ENCODE results near the gene TMEM121B. TPM values are rescaled to one million over a fixed set of nuclear protein-coding genes. Genes with fewer than 3 reads are reported as not detected.

Gene TMEM121B
- total and polyA plus RNA-seq, 4 experiments from 2014 or later = 0.12 TPM; not detected in 3

DNA sequence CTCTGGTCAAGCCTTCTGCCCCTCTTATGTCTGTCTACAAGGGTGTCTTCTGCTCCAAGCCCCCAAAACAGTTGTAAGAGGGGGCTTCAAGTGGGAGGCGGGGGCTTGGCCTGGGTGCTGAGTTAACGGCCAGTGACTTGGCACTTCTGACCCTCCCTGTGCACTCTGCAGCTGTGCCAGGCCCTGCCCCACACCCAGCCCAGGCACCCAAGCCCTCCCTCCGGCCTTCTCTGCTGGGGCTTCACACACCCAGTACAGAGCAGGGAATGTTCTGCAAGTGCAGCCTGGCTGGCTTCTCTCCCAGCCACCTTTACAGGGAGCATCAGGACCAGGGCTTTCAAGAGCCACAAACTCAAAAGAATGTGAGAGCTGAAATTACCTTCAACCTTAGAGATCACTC is 3.8 kb downstream of the TMEM121B start:
- no peak overlapping the region for H3K4me3 ChIP-seq (ENCODE audit: low read length in 2 of 2)
- POLR2A ChIA-PET (ENCODE audit: partially characterized antibody) = interaction anchor here (1.0 to 5.6 kb wide), 4 partner anchors 11 to 54 kb away, joined by 3 to 68 read pairs (median 10); partner anchors contain the start of gene IL17RA
- peaks cover 10% of the 10 kb centered on the region for H3K27me3 ChIP-seq (ENCODE audit: insufficient read depth, low read length)
- intact Hi-C loops (cut with micrococcal nuclease) = loop anchor here (1.0 kb wide), 1 partner anchor 100 kb away; no protein-coding TSS in a partner anchor
- peaks cover 65% of the 10 kb centered on the region for H3K4me1 ChIP-seq (ENCODE audit: insufficient read depth, low read length)
- no peaks in the 10 kb centered on the region for H3K9me3 Mint-ChIP-seq
- DNase-seq = no peak
- H3K36me3 Mint-ChIP-seq = no peaks in the 10 kb centered on the region
- H3K9me3 ChIP-seq (ENCODE audit: control insufficient read depth in 1 of 2, low read length in 2 of 2) = no peaks in the 10 kb centered on the region
- peaks cover 4 to 8% of the 10 kb centered on the region in 2 donors for H3K27me3 Mint-ChIP-seq
- peak overlapping the region; percentile 63 to 95 (median 81) for H3K27ac Mint-ChIP-seq
- no peaks in the 10 kb centered on the region for H3K36me3 ChIP-seq (ENCODE audit: insufficient read depth, low read length)
- CTCF ChIA-PET (ENCODE audit: partially characterized antibody) = interaction anchor here (0.5 to 3.4 kb wide), 3 partner anchors 29 to 91 kb away, joined by 3 to 15 read pairs (median 4); no protein-coding TSS in a partner anchor
- H3K4me3 Mint-ChIP-seq = peak overlapping the region; percentile 66 to 86 (median 78)
- H3K4me1 Mint-ChIP-seq = peaks cover 50 to 72% (median 60%) of the 10 kb centered on the region in 4 donors
- H3K27ac ChIP-seq (ENCODE audit: low read depth, low read length) = no peak overlapping the region

DNA sequence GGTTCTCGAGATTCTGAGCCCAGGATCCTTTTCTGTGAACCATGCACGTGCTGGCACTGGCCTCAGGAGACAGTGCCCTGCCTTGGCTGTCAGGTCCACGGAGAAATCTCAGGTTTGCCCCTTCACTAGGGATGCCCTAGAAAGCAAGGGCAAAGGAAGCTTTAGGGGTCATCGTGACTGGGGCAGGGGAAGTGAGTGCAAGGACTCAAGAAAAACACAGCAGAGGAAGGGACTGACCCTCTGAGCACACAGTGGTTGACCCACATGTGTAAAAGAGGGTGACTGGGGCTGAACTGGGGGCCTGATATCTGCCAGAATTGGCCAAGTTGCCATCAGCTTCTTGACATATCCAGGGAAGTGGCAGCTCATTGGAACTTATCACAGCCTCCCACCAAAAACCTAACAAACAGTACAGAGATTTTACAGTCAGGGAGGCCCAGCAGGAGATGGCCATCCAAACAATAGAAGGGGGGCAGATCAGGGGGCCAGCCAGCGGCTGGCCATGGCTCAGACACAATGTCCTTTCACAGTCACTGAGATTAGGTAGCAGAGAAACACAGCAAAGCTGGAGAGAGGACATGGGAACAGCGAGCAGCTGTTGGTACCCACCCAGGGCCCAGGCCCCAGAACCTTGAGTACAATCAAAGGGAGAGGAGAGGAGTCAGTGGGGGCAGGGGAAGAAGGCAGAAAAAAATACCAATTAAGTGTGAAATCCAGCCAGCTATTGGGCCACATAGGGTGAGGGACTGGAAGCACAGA is 4.4 kb downstream of the TMEM121B start:
- POLR2A ChIA-PET (ENCODE audit: partially characterized antibody) = interaction anchor here (0.7 to 5.6 kb wide), 5 partner anchors 10 to 30 kb away, joined by 3 to 68 read pairs (median 5); partner anchors contain the start of gene IL17RA
- CTCF ChIA-PET (ENCODE audit: partially characterized antibody) = interaction anchor here (0.5 to 3.4 kb wide), 7 partner anchors 9 to 91 kb away, joined by 3 to 15 read pairs (median 4); no protein-coding TSS in a partner anchor
- H3K27ac Mint-ChIP-seq = peak overlapping the region; percentile 65 to 95 (median 86)
- H3K4me3 ChIP-seq (ENCODE audit: low read length in 2 of 2) = peak overlapping the region; percentile 5 to 9
- peaks cover 4% of the 10 kb centered on the region for H3K27me3 ChIP-seq (ENCODE audit: insufficient read depth, low read length)
- peaks cover 0 to 4% of the 10 kb centered on the region in 2 donors for H3K27me3 Mint-ChIP-seq
- H3K4me3 Mint-ChIP-seq = peak overlapping the region in 7 of 8 donors; percentile 55 to 88 (median 79)
- peaks cover 61% of the 10 kb centered on the region for H3K4me1 ChIP-seq (ENCODE audit: insufficient read depth, low read length)
- peaks cover 51 to 68% (median 58%) of the 10 kb centered on the region in 4 donors for H3K4me1 Mint-ChIP-seq
- H3K9me3 ChIP-seq (ENCODE audit: control insufficient read depth in 1 of 2, low read length in 2 of 2) = no peaks in the 10 kb centered on the region
- DNase-seq = no peak
- intact Hi-C loops (cut with micrococcal nuclease) = loop anchor here (1.0 kb wide), 1 partner anchor 101 kb away; no protein-coding TSS in a partner anchor
- no peaks in the 10 kb centered on the region for H3K36me3 Mint-ChIP-seq
- no peaks in the 10 kb centered on the region for H3K36me3 ChIP-seq (ENCODE audit: insufficient read depth, low read length)
- no peaks in the 10 kb centered on the region for H3K9me3 Mint-ChIP-seq
- peak overlapping the region; percentile 36 for H3K27ac ChIP-seq (ENCODE audit: low read depth, low read length)

DNA sequence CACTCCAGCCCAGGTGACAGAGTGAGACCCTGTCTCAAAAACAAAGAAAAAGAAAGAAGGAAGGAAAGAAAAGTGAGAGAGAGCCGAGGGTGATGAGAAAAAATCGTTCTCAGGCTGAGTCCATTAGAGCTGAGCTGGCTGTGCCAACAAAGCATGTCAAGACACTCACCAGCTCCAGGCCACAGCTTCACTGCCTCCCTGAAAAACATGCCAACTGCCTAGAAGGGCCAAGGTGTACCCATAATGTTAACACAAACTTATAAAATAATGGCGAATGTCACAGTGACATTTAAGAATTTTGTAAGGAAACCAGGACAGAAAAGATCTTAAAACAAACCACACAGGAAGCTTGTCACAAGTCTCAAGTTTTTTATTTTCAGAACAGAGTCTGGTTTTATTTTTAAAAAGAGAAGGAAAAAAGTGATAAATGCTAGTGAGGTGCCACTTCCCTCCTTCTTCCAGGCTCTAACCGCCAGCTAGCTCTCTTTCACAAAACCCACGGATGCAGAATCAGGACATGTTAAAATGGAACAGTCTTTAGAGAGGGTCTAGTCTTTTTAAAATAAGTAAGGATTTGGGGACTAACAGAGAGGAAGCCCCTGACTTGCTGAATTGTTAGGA is 5.1 kb downstream of the TMEM121B start:
- peak overlapping the region; percentile 36 for H3K27ac ChIP-seq (ENCODE audit: low read depth, low read length)

DNA sequence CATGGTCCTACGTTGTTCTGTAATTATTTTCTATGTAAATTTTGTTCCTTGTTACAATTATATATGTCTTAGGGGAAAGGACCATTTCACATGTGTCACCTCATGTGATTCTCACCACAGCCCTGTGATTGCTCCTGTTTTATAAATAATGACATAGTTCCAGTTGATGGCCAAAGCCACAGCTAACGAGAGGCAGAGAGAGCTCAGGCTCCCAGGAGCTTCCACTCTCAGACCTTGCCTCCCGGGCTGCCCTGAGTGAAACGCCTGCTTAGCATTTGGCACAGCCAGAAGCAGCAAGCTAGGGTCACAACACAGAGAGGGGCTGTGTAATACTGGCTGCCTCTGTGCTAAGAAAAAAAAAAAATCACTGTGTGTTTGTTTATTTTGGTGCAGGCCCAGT is 5.9 kb downstream of the TMEM121B start:
- Mint-ChIP-seq H3K9me3 (no peaks in the 10 kb centered on the region), H3K27me3 (peaks cover 0 to 4% of the 10 kb centered on the region in 2 donors), H3K27ac (peak overlapping the region in 6 of 7 donors; percentile 43 to 95 (median 87)), H3K4me1 (peaks cover 53 to 72% (median 62%) of the 10 kb centered on the region in 4 donors), H3K36me3 (peaks cover 4 to 11% of the 10 kb centered on the region in 2 donors), H3K4me3 (peak overlapping the region in 2 of 8 donors; percentile 29 to 88)
- Histone ChIP-seq H3K9me3 (ENCODE audit: control insufficient read depth in 1 of 2, low read length in 2 of 2) (no peaks in the 10 kb centered on the region), H3K27me3 (ENCODE audit: insufficient read depth, low read length) (no peaks in the 10 kb centered on the region), H3K36me3 (ENCODE audit: insufficient read depth, low read length) (no peaks in the 10 kb centered on the region), H3K27ac (ENCODE audit: low read depth, low read length) (no peak overlapping the region), H3K4me3 (ENCODE audit: low read length in 2 of 2) (no peak overlapping the region), H3K4me1 (ENCODE audit: insufficient read depth, low read length) (peaks cover 56% of the 10 kb centered on the region)
- ChIA-PET CTCF (ENCODE audit: partially characterized antibody) (interaction anchor here (1.1 to 3.4 kb wide), 3 partner anchors 27 to 56 kb away, joined by 3 to 15 read pairs (median 4); no protein-coding TSS in a partner anchor), POLR2A (ENCODE audit: partially characterized antibody) (interaction anchor here (0.6 to 5.6 kb wide), 3 partner anchors 17 to 205 kb away, joined by 3 to 68 read pairs (median 3); partner anchors contain the start of gene IL17RA)
- no peak for DNase-seq
- intact Hi-C loops (cut with micrococcal nuclease) = loop anchor here (2.0 kb wide), 1 partner anchor 16 kb away; no protein-coding TSS in a partner anchor

More for the DNA sequence above, 5.1 kb downstream of the TMEM121B start:
- DNase-seq = no peak
- H3K4me3 Mint-ChIP-seq = peak overlapping the region; percentile 29 to 88 (median 76)
- H3K27ac Mint-ChIP-seq = peak overlapping the region; percentile 65 to 95 (median 86)
- H3K27me3 Mint-ChIP-seq = peaks cover 0 to 4% of the 10 kb centered on the region in 2 donors
- peaks cover 53 to 69% (median 60%) of the 10 kb centered on the region in 4 donors for H3K4me1 Mint-ChIP-seq
- no peaks in the 10 kb centered on the region for H3K9me3 Mint-ChIP-seq
- ChIA-PET CTCF (ENCODE audit: partially characterized antibody) (interaction anchor here (1.0 to 3.4 kb wide), 7 partner anchors 8 to 55 kb away, joined by 3 to 15 read pairs (median 4); no protein-coding TSS in a partner anchor), POLR2A (ENCODE audit: partially characterized antibody) (interaction anchor here (0.7 to 5.6 kb wide), 4 partner anchors 9 to 29 kb away, joined by 3 to 68 read pairs (median 11); partner anchors contain the start of gene IL17RA)
- Histone ChIP-seq H3K27me3 (ENCODE audit: insufficient read depth, low read length) (no peaks in the 10 kb centered on the region), H3K9me3 (ENCODE audit: control insufficient read depth in 1 of 2, low read length in 2 of 2) (no peaks in the 10 kb centered on the region), H3K36me3 (ENCODE audit: insufficient read depth, low read length) (no peaks in the 10 kb centered on the region), H3K4me3 (ENCODE audit: low read length in 2 of 2) (peak overlapping the region; percentile 5 to 9), H3K4me1 (ENCODE audit: insufficient read depth, low read length) (peaks cover 56% of the 10 kb centered on the region)
- H3K36me3 Mint-ChIP-seq = peaks cover 2 to 5% of the 10 kb centered on the region in 2 donors
- intact Hi-C loops (cut with micrococcal nuclease) = loop anchor here (2.0 kb wide), 1 partner anchor 17 kb away; no protein-coding TSS in a partner anchor

DNA sequence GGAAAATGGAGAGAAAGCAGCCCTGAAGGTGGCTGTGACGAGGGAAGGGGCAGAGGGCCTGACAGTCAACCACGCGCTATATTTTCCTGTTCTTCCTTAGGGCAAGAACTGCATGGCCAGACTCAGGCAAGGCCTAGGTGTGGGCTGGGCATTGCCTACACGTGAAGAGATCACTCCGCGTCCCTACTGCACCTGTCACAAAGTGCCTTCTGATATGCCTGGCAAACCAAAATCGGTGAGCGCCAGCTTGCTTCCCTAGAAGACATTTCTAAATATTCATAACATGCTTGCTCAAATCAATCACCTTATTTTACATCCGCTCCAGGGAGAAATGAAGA is 6.3 kb downstream of the TMEM121B start:
- Histone ChIP-seq H3K4me1 (ENCODE audit: insufficient read depth, low read length) (peaks cover 55% of the 10 kb centered on the region), H3K36me3 (ENCODE audit: insufficient read depth, low read length) (peaks cover 3% of the 10 kb centered on the region), H3K4me3 (ENCODE audit: low read length in 2 of 2) (no peak overlapping the region), H3K27me3 (ENCODE audit: insufficient read depth, low read length) (no peaks in the 10 kb centered on the region), H3K9me3 (ENCODE audit: control insufficient read depth in 1 of 2, low read length in 2 of 2) (no peaks in the 10 kb centered on the region), H3K27ac (ENCODE audit: low read depth, low read length) (no peak overlapping the region)
- peaks cover 0 to 4% of the 10 kb centered on the region in 2 donors for H3K27me3 Mint-ChIP-seq
- intact Hi-C loops (cut with micrococcal nuclease) = loop anchor here (2.0 kb wide), 1 partner anchor 16 kb away; no protein-coding TSS in a partner anchor
- H3K4me1 Mint-ChIP-seq = peaks cover 53 to 72% (median 63%) of the 10 kb centered on the region in 4 donors
- peak overlapping the region in 1 of 8 donors; percentile 18 for H3K4me3 Mint-ChIP-seq
- peak overlapping the region in 4 of 7 donors; percentile 52 to 95 (median 74) for H3K27ac Mint-ChIP-seq
- POLR2A ChIA-PET (ENCODE audit: partially characterized antibody) = interaction anchor here (0.6 to 5.6 kb wide), 4 partner anchors 16 to 206 kb away, joined by 3 to 68 read pairs (median 5); partner anchors contain the start of gene IL17RA
- CTCF ChIA-PET (ENCODE audit: partially characterized antibody) = interaction anchor here (1.4 kb wide), 1 partner anchor 26 kb away, joined by 3 read pairs; no protein-coding TSS in a partner anchor
- DNase-seq = no peak
- H3K9me3 Mint-ChIP-seq = no peaks in the 10 kb centered on the region
- peaks cover 5 to 13% of the 10 kb centered on the region in 2 donors for H3K36me3 Mint-ChIP-seq

DNA sequence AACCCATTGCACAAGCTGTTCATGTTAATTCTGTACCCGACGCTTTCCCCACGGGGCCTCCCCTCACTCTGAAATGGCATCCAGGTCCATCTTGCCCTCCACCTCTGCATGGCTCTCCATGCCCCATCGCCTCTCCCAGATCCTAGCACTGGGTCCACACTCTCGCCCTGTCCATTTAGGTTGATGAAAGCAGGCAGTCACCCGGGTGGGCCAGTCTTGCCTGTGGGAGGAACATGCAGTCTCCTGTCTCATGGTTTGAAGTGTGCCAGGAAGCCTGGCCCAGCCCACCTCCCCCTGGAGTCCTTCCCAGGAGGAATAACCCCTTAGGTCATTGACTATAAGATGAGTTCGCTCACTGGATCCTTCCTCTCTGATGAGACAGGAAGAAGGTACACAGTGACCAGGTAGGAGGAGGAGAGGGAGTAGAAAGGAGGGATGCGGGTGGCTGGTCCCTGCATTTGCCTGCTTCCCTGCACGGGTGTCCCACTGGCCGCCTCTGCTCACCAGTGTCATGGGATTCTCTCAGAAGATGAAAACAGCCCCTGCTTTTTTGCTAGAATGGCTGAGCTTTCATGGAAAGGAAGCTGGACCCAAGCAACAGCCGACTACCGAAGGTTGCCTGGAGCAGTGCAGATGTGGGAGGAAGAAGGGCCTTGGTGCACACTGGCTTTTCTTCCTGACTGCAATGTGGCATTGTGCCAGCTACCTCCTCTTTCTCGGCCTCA is 6.8 kb downstream of the TMEM121B start:
- H3K27ac Mint-ChIP-seq = peak overlapping the region; percentile 22 to 95 (median 66)
- no peak overlapping the region for H3K27ac ChIP-seq (ENCODE audit: low read depth, low read length)
- no peaks in the 10 kb centered on the region for H3K9me3 Mint-ChIP-seq
- CTCF ChIA-PET (ENCODE audit: partially characterized antibody) = interaction anchor here (1.4 kb wide), 1 partner anchor 25 kb away, joined by 3 read pairs; no protein-coding TSS in a partner anchor
- intact Hi-C loops (cut with micrococcal nuclease) = loop anchor here (2.0 kb wide), 1 partner anchor 16 kb away; no protein-coding TSS in a partner anchor
- peaks cover 8 to 16% of the 10 kb centered on the region in 2 donors for H3K36me3 Mint-ChIP-seq
- peaks cover 7% of the 10 kb centered on the region for H3K36me3 ChIP-seq (ENCODE audit: insufficient read depth, low read length)
- H3K4me3 Mint-ChIP-seq = peak overlapping the region in 2 of 8 donors; percentile 18 to 32
- peaks cover 50% of the 10 kb centered on the region for H3K4me1 ChIP-seq (ENCODE audit: insufficient read depth, low read length)
- peaks cover 0 to 4% of the 10 kb centered on the region in 2 donors for H3K27me3 Mint-ChIP-seq
- H3K4me1 Mint-ChIP-seq = peaks cover 53 to 75% (median 63%) of the 10 kb centered on the region in 4 donors
- POLR2A ChIA-PET (ENCODE audit: partially characterized antibody) = interaction anchor here (0.6 to 5.6 kb wide), 5 partner anchors 16 to 206 kb away, joined by 3 to 68 read pairs (median 3); partner anchors contain the start of gene IL17RA
- H3K27me3 ChIP-seq (ENCODE audit: insufficient read depth, low read length) = no peaks in the 10 kb centered on the region
- no peak overlapping the region for H3K4me3 ChIP-seq (ENCODE audit: low read length in 2 of 2)
- DNase-seq = no peak
- no peaks in the 10 kb centered on the region for H3K9me3 ChIP-seq (ENCODE audit: control insufficient read depth in 1 of 2, low read length in 2 of 2)
